Non-pigmented ciliary epithelial cell (primary cell): ENCODE results near the gene TBC1D20.
"Not testable (repeated sequence)": the region's sequence is repeated elsewhere in the genome, so short reads cannot be mapped to it uniquely, and the experiment has no call there.

Source experiments
- DNase-seq: peaks from one replicate; pipeline ENCODE4 v3.0.0-alpha.2; 2010; ENCODE audit warnings: low read depth

TBC1D20 gene

GRCh38 chr20:476561-477249 lies 14.4 kb upstream of the TBC1D20 start:
- DNase-seq: not testable (repeated sequence)

GRCh38 chr20:475463-476357 lies 13.4 kb upstream of the TBC1D20 start:
- no peak for DNase-seq

- DNase-seq: no peak
These were observed 12.2 kb upstream of the TBC1D20 start for GRCh38 chr20:474581-474980.

- DNase-seq: no peak
These were observed 10.6 kb upstream of the TBC1D20 start for GRCh38 chr20:472889-473292.

GRCh38 chr20:472137-472846 lies 10.0 kb upstream of the TBC1D20 start:
- DNase-seq: no peak

- no peak for DNase-seq
These were observed 7.6 kb upstream of the TBC1D20 start for GRCh38 chr20:469746-470490.

GRCh38 chr20:467755-468154 lies 5.4 kb upstream of the TBC1D20 start:
- no peak for DNase-seq

- DNase-seq: no peak
These were observed 807 bp downstream of the TBC1D20 start for GRCh38 chr20:461254-462198.

GRCh38 chr20:460707-461106 lies 1.6 kb downstream of the TBC1D20 start:
- no peak for DNase-seq

- no peak for DNase-seq
These were observed 2.2 kb downstream of the TBC1D20 start for GRCh38 chr20:460180-460579.

GRCh38 chr20:458776-459175 lies 3.6 kb downstream of the TBC1D20 start:
- no peak for DNase-seq

- DNase-seq: no peak
These were observed 7.4 kb downstream of the TBC1D20 start for GRCh38 chr20:454951-455350.

- not testable (repeated sequence) for DNase-seq
These were observed 10.3 kb downstream of the TBC1D20 start for GRCh38 chr20:452021-452420.

GRCh38 chr20:445514-446336 lies 16.6 kb downstream of the TBC1D20 start:
- DNase-seq: no peak

- DNase-seq: no peak
These were observed 17.4 kb downstream of the TBC1D20 start for GRCh38 chr20:444862-445426.

- no peak for DNase-seq
These were observed 18.2 kb downstream of the TBC1D20 start for GRCh38 chr20:444117-444516.

- no peak for DNase-seq
These were observed 19.0 kb downstream of the TBC1D20 start for GRCh38 chr20:443223-443775.

GRCh38 chr20:440636-441035 lies 21.7 kb downstream of the TBC1D20 start:
- DNase-seq: no peak

GRCh38 chr20:440148-440547 lies 22.2 kb downstream of the TBC1D20 start:
- no peak for DNase-seq
